Common myeloid progenitor, CD34-positive (primary cell): ENCODE measurements around the gene KRTAP12-1.

ENCODE experiments used
- CTCF ChIA-PET: fragments of 350-600 bp; sonication (Branson Sonifier 250); formaldehyde crosslinking; loops from one replicate; lab custom pipeline; 2021; ENCODE audit warnings: antibody characterized with exemption; lab: Charles Lee
- POLR2A ChIA-PET: fragments of 350-600 bp; sonication (Branson Sonifier 250); formaldehyde crosslinking; loops from one replicate; lab custom pipeline; 2021; ENCODE audit warnings: antibody characterized with exemption; lab: Charles Lee
- DNase-seq, 3 donors: peaks; one replicate each; pipeline versions ENCODE4 v3.0.0 to v3.0.0-alpha.2; 2013
- H3K27ac ChIP-seq, 2 experiments: 1 replicate in 1 of 2; 2 replicates in 1 of 2; pipeline ENCODE4 v1.7.0; 2013; ENCODE audit warnings: inconsistent platforms in 2 of 2, low read length in 2 of 2, mild to moderate bottlenecking in 2 of 2, low read depth in 1 of 2, moderate library complexity in 1 of 2; ENCODE audit not compliant: severe bottlenecking in 2 of 2, insufficient read depth in 1 of 2, poor library complexity in 1 of 2
- H3K27me3 ChIP-seq, 5 experiments: replicated peaks in 2 of 5; 1 replicate in 3 of 5; 2 replicates in 2 of 5; pipeline versions ENCODE4 v1.6.1 to v1.7.0; 2013; ENCODE audit warnings: low read length in 4 of 5, mild to moderate bottlenecking in 2 of 5, moderate library complexity in 2 of 5, inconsistent platforms in 1 of 5; ENCODE audit not compliant: insufficient read depth in 5 of 5, control insufficient read depth in 4 of 5
- H3K36me3 ChIP-seq, 4 experiments: 1 replicate in 2 of 4; 2 replicates in 2 of 4; pipeline versions ENCODE4 v1.6.1 to v1.7.0; 2013; ENCODE audit warnings: low read length in 3 of 4, control low read depth in 1 of 4, mild to moderate bottlenecking in 1 of 4; ENCODE audit not compliant: control insufficient read depth in 4 of 4, insufficient read depth in 4 of 4
- H3K4me1 ChIP-seq, 4 experiments: 1 replicate in 3 of 4; 2 replicates in 1 of 4; pipeline versions ENCODE4 v1.6.1 to v1.7.1; 2013; ENCODE audit warnings: low read length in 3 of 4, mild to moderate bottlenecking in 3 of 4, control low read depth in 1 of 4, inconsistent platforms in 1 of 4, moderate library complexity in 1 of 4; ENCODE audit not compliant: control insufficient read depth in 4 of 4, insufficient read depth in 4 of 4; ENCODE audit errors: control extremely low read depth in 1 of 4
- H3K4me3 ChIP-seq, 7 experiments: 1 replicate in 4 of 7; 2 replicates in 3 of 7; pipeline versions ENCODE4 v1.5.1 to v1.7.0; 2013; ENCODE audit warnings: mild to moderate bottlenecking in 7 of 7, low read length in 6 of 7, moderate library complexity in 6 of 7, inconsistent platforms in 2 of 7, low read depth in 2 of 7, control low read depth in 1 of 7; ENCODE audit not compliant: insufficient read depth in 4 of 7, control insufficient read depth in 1 of 7; ENCODE audit errors: extremely low read depth in 1 of 7
- H3K9me3 ChIP-seq, 5 experiments: 1 replicate in 4 of 5; 2 replicates in 1 of 5; pipeline versions ENCODE4 v1.6.1 to v1.7.1; 2013; ENCODE audit warnings: low read length in 4 of 5, mild to moderate bottlenecking in 2 of 5, inconsistent platforms in 1 of 5, low read depth in 1 of 5, moderate library complexity in 1 of 5; ENCODE audit not compliant: control insufficient read depth in 4 of 5, insufficient read depth in 2 of 5; ENCODE audit errors: control extremely low read depth in 1 of 5
- WGBS: methylation state at CpG from one replicate; pipeline ENCODE4 v1.1.5; 2013; ENCODE audit not compliant: insufficient coverage; 5-methylcytosine and 5-hydroxymethylcytosine counted together

Gene KRTAP12-1

DNA sequence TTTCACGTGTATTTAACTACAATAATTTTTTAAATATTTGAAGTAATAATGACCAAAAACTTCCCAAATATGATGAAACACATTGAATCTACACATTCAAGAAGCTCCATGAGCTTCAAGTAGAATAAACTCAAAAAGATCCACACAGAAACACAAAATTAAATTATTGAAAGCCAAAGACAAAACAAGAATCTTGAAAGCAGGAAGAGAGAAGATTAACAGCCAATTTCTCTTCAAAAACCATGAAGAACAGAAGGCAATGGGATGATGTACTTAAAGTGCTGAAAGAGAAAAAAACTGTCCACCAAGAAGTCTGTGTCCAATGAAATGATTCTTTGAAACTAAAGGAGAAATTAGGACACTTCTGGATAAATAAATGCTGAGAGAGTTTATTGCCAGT lies 49.9 kb downstream of the KRTAP12-1 start:
- ChIA-PET POLR2A (no interaction called here), CTCF (no interaction called here)
- no peak overlapping the region for H3K27ac ChIP-seq
- no peak overlapping the region for H3K4me3 ChIP-seq
- peaks cover 0 to 6% (median 0%) of the 10 kb centered on the region in 5 experiments for H3K27me3 ChIP-seq
- no peak for DNase-seq
- peaks cover 4 to 27% (median 14%) of the 10 kb centered on the region in 5 experiments for H3K9me3 ChIP-seq
- no peaks in the 10 kb centered on the region for H3K4me1 ChIP-seq
- H3K36me3 ChIP-seq, result no peaks in the 10 kb centered on the region
- WGBS, result no CpG with 5 or more reads among the region's 1 CpG
